CD14-positive monocyte (primary cell): ENCODE results near the gene CDK6. TPM values are rescaled to one million over a fixed set of nuclear protein-coding genes. Genes with fewer than 3 reads are reported as not detected.

Experiments used
- DNase-seq, 3 donors: peaks; one replicate each; pipeline ENCODE4 v3.0.0-alpha.2; 2011 to 2022
- H2AFZ ChIP-seq: 2 replicates; pipeline ENCODE4 v1.6.0; 2012; ENCODE audit warnings: mild to moderate bottlenecking, low read depth, low read length, inconsistent platforms; ENCODE audit not compliant: insufficient read depth, poor library complexity, severe bottlenecking
- H3K27ac ChIP-seq, 2 donors: 1 replicate in 1 of 2; 2 replicates in 1 of 2; pipeline ENCODE4 v1.5.1; 2012 to 2013; ENCODE audit warnings: low read length in 2 of 2, control low read depth in 1 of 2, inconsistent platforms in 1 of 2, low read depth in 1 of 2, mild to moderate bottlenecking in 1 of 2
- H3K27me3 ChIP-seq, 2 donors: one replicate each; pipeline versions ENCODE4 v1.6.0 to v1.6.1; 2011 to 2013; ENCODE audit warnings: low read length in 2 of 2; ENCODE audit not compliant: control insufficient read depth in 2 of 2, insufficient read depth in 2 of 2
- H3K36me3 ChIP-seq, 2 donors: replicated peaks in 1 of 2; 1 replicate in 1 of 2; 2 replicates in 1 of 2; pipeline versions ENCODE4 v1.5.1 to v1.6.1; 2012 to 2013; ENCODE audit warnings: low read length in 2 of 2, control low read depth in 1 of 2, inconsistent platforms in 1 of 2, mild to moderate bottlenecking in 1 of 2; ENCODE audit not compliant: insufficient read depth in 2 of 2, control insufficient read depth in 1 of 2
- H3K4me1 ChIP-seq, 2 donors: 1 replicate in 1 of 2; 2 replicates in 1 of 2; pipeline versions ENCODE4 v1.5.1 to v1.6.1; 2012 to 2013; ENCODE audit warnings: low read length in 2 of 2, control low read depth in 1 of 2, inconsistent platforms in 1 of 2, mild to moderate bottlenecking in 1 of 2, moderate library complexity in 1 of 2; ENCODE audit not compliant: insufficient read depth in 2 of 2, control insufficient read depth in 1 of 2
- H3K4me2 ChIP-seq: replicated peaks from 2 replicates; pipeline ENCODE3; 2012; ENCODE audit warnings: low read length, moderate library complexity, mild to moderate bottlenecking; ENCODE audit not compliant: poor library complexity, severe bottlenecking; ENCODE audit errors: extremely low read depth
- H3K4me3 ChIP-seq, 3 experiments: fragments of 200-600 bp in 1 of 3; sonication (generic) in 1 of 3; replicated peaks in 1 of 3; 1 replicate in 2 of 3; 2 replicates in 1 of 3; pipeline ENCODE4 v1.5.1; 2011 to 2013; ENCODE audit warnings: low read length in 3 of 3, mild to moderate bottlenecking in 3 of 3, control low read depth in 2 of 3, low read depth in 2 of 3, inconsistent platforms in 1 of 3, moderate library complexity in 1 of 3
- H3K79me2 ChIP-seq: 2 replicates; pipeline ENCODE4 v1.6.0; 2012; ENCODE audit warnings: mild to moderate bottlenecking, control low read depth, inconsistent platforms, low read length, moderate library complexity; ENCODE audit not compliant: insufficient read depth
- H3K9ac ChIP-seq: 2 replicates; pipeline ENCODE4 v1.6.0; 2017; ENCODE audit warnings: low read length, mild to moderate bottlenecking; ENCODE audit not compliant: insufficient read depth, poor library complexity, severe bottlenecking
- H3K9me3 ChIP-seq, 2 donors: replicated peaks in 1 of 2; 1 replicate in 1 of 2; 2 replicates in 1 of 2; pipeline versions ENCODE4 v1.5.1 to v1.6.1; 2012 to 2013; ENCODE audit warnings: low read length in 2 of 2, control low read depth in 1 of 2; ENCODE audit not compliant: control insufficient read depth in 1 of 2, insufficient read depth in 1 of 2
- H4K20me1 ChIP-seq: 2 replicates; pipeline ENCODE4 v1.6.0; 2012; ENCODE audit warnings: mild to moderate bottlenecking, low read length, control low read depth, moderate library complexity; ENCODE audit not compliant: insufficient read depth
- H3K27ac Mint-ChIP-seq, 7 donors: one replicate each; pipeline ENCODE4 v1.8.0; 2020; ENCODE audit warnings: mild to moderate bottlenecking in 7 of 7, mixed read lengths in 7 of 7, moderate library complexity in 6 of 7, inconsistent platforms in 2 of 7
- H3K27me3 Mint-ChIP-seq, 3 donors: one replicate each; pipeline ENCODE4 v1.8.0; 2021 to 2022; ENCODE audit warnings: low read depth in 3 of 3, mild to moderate bottlenecking in 3 of 3, mixed read lengths in 3 of 3, moderate library complexity in 3 of 3, inconsistent platforms in 1 of 3
- H3K36me3 Mint-ChIP-seq, 2 donors: one replicate each; pipeline ENCODE4 v1.8.0; 2020; ENCODE audit warnings: mixed read lengths in 2 of 2, inconsistent platforms in 1 of 2, mild to moderate bottlenecking in 1 of 2
- H3K4me1 Mint-ChIP-seq: one replicate; pipeline ENCODE4 v1.8.0; 2020; ENCODE audit warnings: mild to moderate bottlenecking, mixed read lengths
- H3K4me3 Mint-ChIP-seq, 2 donors: one replicate each; pipeline ENCODE4 v1.8.0; 2020; ENCODE audit warnings: mild to moderate bottlenecking in 2 of 2, mixed read lengths in 2 of 2, moderate library complexity in 1 of 2
- H3K9me3 Mint-ChIP-seq, 7 donors: one replicate each; pipeline ENCODE4 v1.8.0; 2020 to 2022; ENCODE audit warnings: mixed read lengths in 7 of 7, mild to moderate bottlenecking in 6 of 7, moderate library complexity in 6 of 7, inconsistent platforms in 2 of 7
- CTCF ChIP-seq: fragments of 200-600 bp; IDR thresholded peaks from one replicate; pipeline ENCODE4 v1.8.0; 2022; ENCODE audit warnings: antibody characterized with exemption, mild to moderate bottlenecking
- WGBS: methylation state at CpG from one replicate; pipeline ENCODE4 v1.1.5; 2013; ENCODE audit warnings: missing lambda C conversion rate; ENCODE audit not compliant: insufficient coverage; 5-methylcytosine and 5-hydroxymethylcytosine counted together
- intact Hi-C, 2 donors: fragments of 100-400 bp; cut with micrococcal nuclease; formaldehyde crosslinking; loops; one replicate each; pipeline versions ENCODE4 v1.15.0 to v1.15.1; 2023
- polyA plus RNA-seq, 3 donors: library from polyadenylated mRNA; depleted of rRNA in 1 of 3; unstranded in 2 of 3; stranded (reverse) in 1 of 3; fragments of 300-500 nt in 2 of 3; fragments of >200 nt in 1 of 3; fragmentation: Illumina TruSeq in 2 of 3; gene quantifications; 1 replicate in 2 of 3; 2 replicates in 1 of 3; pipeline ENCODE4 v1.2.3, GENCODE V29; 2012 to 2021

Gene CDK6
- polyA plus RNA-seq, 3 donors, result 3.4 to 4.3 (median 3.8) TPM

GRCh38 chr7:92881091-92881485, 44.7 kb upstream of the CDK6 start:
- H3K36me3 ChIP-seq, result no peaks in the 10 kb centered on the region
- no peak overlapping the region for H2AFZ ChIP-seq
- no peaks in the 10 kb centered on the region for H3K4me1 ChIP-seq
- peaks cover 6% of the 10 kb centered on the region for H3K4me1 Mint-ChIP-seq
- no peaks in the 10 kb centered on the region for H3K27me3 ChIP-seq
- peaks cover 0 to 3% of the 10 kb centered on the region in 2 donors for H3K9me3 ChIP-seq
- H3K27ac Mint-ChIP-seq, result peak overlapping the region in 1 of 7 donors; percentile 21
- intact Hi-C loops, result no loop called here
- H3K36me3 Mint-ChIP-seq, result no peaks in the 10 kb centered on the region
- no peak overlapping the region for H3K4me3 Mint-ChIP-seq
- H3K27ac ChIP-seq, result no peak overlapping the region
- peaks cover 0 to 1% (median 0%) of the 10 kb centered on the region in 3 donors for H3K27me3 Mint-ChIP-seq
- TF ChIP-seq CTCF, result no peak
- no peaks in the 10 kb centered on the region for H3K79me2 ChIP-seq
- H3K9me3 Mint-ChIP-seq, result peaks cover 5 to 16% (median 6%) of the 10 kb centered on the region in 7 donors
- H3K9ac ChIP-seq, result no peak overlapping the region
- no peak overlapping the region for H3K4me2 ChIP-seq
- no peak for DNase-seq
- 89% methylated on average over 4 of the region's 4 CpGs for WGBS
- H4K20me1 ChIP-seq, result no peaks in the 10 kb centered on the region
- H3K4me3 ChIP-seq, result no peak overlapping the region

GRCh38 chr7:92880212-92881090, 44.1 kb upstream of the CDK6 start:
- Mint-ChIP-seq H3K9me3 (peaks cover 3 to 16% (median 6%) of the 10 kb centered on the region in 7 donors), H3K4me1 (peaks cover 7% of the 10 kb centered on the region), H3K4me3 (no peak overlapping the region), H3K27ac (no peak overlapping the region), H3K27me3 (peaks cover 0 to 1% (median 0%) of the 10 kb centered on the region in 3 donors), H3K36me3 (no peaks in the 10 kb centered on the region)
- no peak overlapping the region for H3K4me3 ChIP-seq
- no peaks in the 10 kb centered on the region for H3K79me2 ChIP-seq
- intact Hi-C loops, result no loop called here
- WGBS, result 97% methylated on average over 2 of the region's 2 CpGs
- H4K20me1 ChIP-seq, result no peaks in the 10 kb centered on the region
- H3K9me3 ChIP-seq, result peaks cover 0 to 3% of the 10 kb centered on the region in 2 donors
- H2AFZ ChIP-seq, result no peak overlapping the region
- no peak for TF ChIP-seq CTCF
- no peaks in the 10 kb centered on the region for H3K4me1 ChIP-seq
- no peak overlapping the region for H3K9ac ChIP-seq
- DNase-seq, result peak in 2 of 3 donors; percentile 2 to 24
- H3K36me3 ChIP-seq, result no peaks in the 10 kb centered on the region
- no peak overlapping the region for H3K27ac ChIP-seq
- no peak overlapping the region for H3K4me2 ChIP-seq
- H3K27me3 ChIP-seq, result no peaks in the 10 kb centered on the region
